Measurements from ENCODE around the gene ASCL4. TPM values are rescaled to one million over a fixed set of nuclear protein-coding genes. Genes with fewer than 3 reads are reported as not detected.
"Not testable (repeated sequence)": the region's sequence is repeated elsewhere in the genome, so short reads cannot be mapped to it uniquely, and the experiment has no call there.

The ASCL4 gene, protein sequence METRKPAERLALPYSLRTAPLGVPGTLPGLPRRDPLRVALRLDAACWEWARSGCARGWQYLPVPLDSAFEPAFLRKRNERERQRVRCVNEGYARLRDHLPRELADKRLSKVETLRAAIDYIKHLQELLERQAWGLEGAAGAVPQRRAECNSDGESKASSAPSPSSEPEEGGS
- total RNA-seq (2022) (not detected in 2 replicates), Bru-seq, nascent RNA (not detected), BruChase-seq, experiment 1, labeled RNA remaining after a 6-hour chase (not detected), BruChase-seq, experiment 2, labeled RNA remaining after a 2-hour chase (not detected)
- long read RNA-seq, result 0 reads

- intact Hi-C loops (cut with micrococcal nuclease), result no loop called here
- Mint-ChIP-seq H3K4me1 (ENCODE audit: insufficient read depth, unreplicated experiment) (no peaks in the 10 kb centered on the region), H3K4me3 (ENCODE audit: unreplicated experiment) (no peak within 1 kb of the TSS), H3K27me3 (ENCODE audit: insufficient read depth, unreplicated experiment) (peaks cover 45% of the 10 kb centered on the region), H3K27ac (ENCODE audit: low read depth, unreplicated experiment) (no peak within 1 kb of the TSS), H3K36me3 (ENCODE audit: insufficient read depth, unreplicated experiment) (no peaks in the 10 kb centered on the region), H3K9me3 (ENCODE audit: unreplicated experiment) (no peaks in the 10 kb centered on the region)
- BruUV-seq (replicated peaks), result no TSS peak
- ChIA-PET CTCF (no interaction called here), POLR2A (no interaction called here)
- TF ChIP-seq, protein P1, sequence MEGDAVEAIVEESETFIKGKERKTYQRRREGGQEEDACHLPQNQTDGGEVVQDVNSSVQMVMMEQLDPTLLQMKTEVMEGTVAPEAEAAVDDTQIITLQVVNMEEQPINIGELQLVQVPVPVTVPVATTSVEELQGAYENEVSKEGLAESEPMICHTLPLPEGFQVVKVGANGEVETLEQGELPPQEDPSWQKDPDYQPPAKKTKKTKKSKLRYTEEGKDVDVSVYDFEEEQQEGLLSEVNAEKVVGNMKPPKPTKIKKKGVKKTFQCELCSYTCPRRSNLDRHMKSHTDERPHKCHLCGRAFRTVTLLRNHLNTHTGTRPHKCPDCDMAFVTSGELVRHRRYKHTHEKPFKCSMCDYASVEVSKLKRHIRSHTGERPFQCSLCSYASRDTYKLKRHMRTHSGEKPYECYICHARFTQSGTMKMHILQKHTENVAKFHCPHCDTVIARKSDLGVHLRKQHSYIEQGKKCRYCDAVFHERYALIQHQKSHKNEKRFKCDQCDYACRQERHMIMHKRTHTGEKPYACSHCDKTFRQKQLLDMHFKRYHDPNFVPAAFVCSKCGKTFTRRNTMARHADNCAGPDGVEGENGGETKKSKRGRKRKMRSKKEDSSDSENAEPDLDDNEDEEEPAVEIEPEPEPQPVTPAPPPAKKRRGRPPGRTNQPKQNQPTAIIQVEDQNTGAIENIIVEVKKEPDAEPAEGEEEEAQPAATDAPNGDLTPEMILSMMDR (IDR thresholded peaks at IDR 0.05; ENCODE audit: unreplicated experiment), result no peak
- DNase-seq (ENCODE audit: unreplicated experiment), result peak; percentile 2
Measured at GRCh38 chr12:107774349-107775029, at the start of gene ASCL4. ASCL4 (plus strand) TSS chr12:107774704; CDS start chr12:107775219, 515 bp downstream.

GRCh38 chr12:107727327-107727726, 47.2 kb upstream of the ASCL4 start:
- POLR2A ChIA-PET; DNase-seq (ENCODE audit: unreplicated experiment); CTCF ChIA-PET; H3K36me3 Mint-ChIP-seq (ENCODE audit: insufficient read depth, unreplicated experiment); BruUV-seq (replicated peaks); H3K27ac Mint-ChIP-seq (ENCODE audit: low read depth, unreplicated experiment); H3K4me1 Mint-ChIP-seq (ENCODE audit: insufficient read depth, unreplicated experiment); intact Hi-C loops (cut with micrococcal nuclease); H3K27me3 Mint-ChIP-seq (ENCODE audit: insufficient read depth, unreplicated experiment); H3K4me3 Mint-ChIP-seq (ENCODE audit: unreplicated experiment); H3K9me3 Mint-ChIP-seq (ENCODE audit: unreplicated experiment): not testable (repeated sequence)

GRCh38 chr12:107727742-107728141, 46.8 kb upstream of the ASCL4 start:
- H3K36me3 Mint-ChIP-seq (ENCODE audit: insufficient read depth, unreplicated experiment), result peaks cover 11% of the 10 kb centered on the region
- DNase-seq (ENCODE audit: unreplicated experiment); BruUV-seq (replicated peaks); H3K27ac Mint-ChIP-seq (ENCODE audit: low read depth, unreplicated experiment); H3K4me3 Mint-ChIP-seq (ENCODE audit: unreplicated experiment); H3K4me1 Mint-ChIP-seq (ENCODE audit: insufficient read depth, unreplicated experiment); intact Hi-C loops (cut with micrococcal nuclease); H3K9me3 Mint-ChIP-seq (ENCODE audit: unreplicated experiment); H3K27me3 Mint-ChIP-seq (ENCODE audit: insufficient read depth, unreplicated experiment); CTCF ChIA-PET; POLR2A ChIA-PET: not testable (repeated sequence)

- TSS peak; percentile 2 for BruUV-seq (replicated peaks)
- no peak overlapping the region for H3K27ac Mint-ChIP-seq (ENCODE audit: low read depth, unreplicated experiment)
- CTCF ChIA-PET, result interaction anchor here (1.2 kb wide), 1 partner anchor 54 kb away, joined by 3 read pairs; no protein-coding TSS in a partner anchor
Measured at GRCh38 chr12:107730618-107731341, 43.7 kb upstream of the ASCL4 start.

More at GRCh38 chr12:107730618-107731341, 43.7 kb upstream of the ASCL4 start:
- no peaks in the 10 kb centered on the region for H3K9me3 Mint-ChIP-seq (ENCODE audit: unreplicated experiment)
- H3K4me3 Mint-ChIP-seq (ENCODE audit: unreplicated experiment), result no peak overlapping the region
- no peak for DNase-seq (ENCODE audit: unreplicated experiment)
- TF ChIP-seq, protein P1 (IDR thresholded peaks at IDR 0.05; ENCODE audit: unreplicated experiment), result no peak
- POLR2A ChIA-PET, result interaction anchor here (0.8 to 1.6 kb wide), 3 partner anchors 26 to 212 kb away, joined by 3 to 10 read pairs (median 5); no protein-coding TSS in a partner anchor
- peaks cover 42% of the 10 kb centered on the region for H3K36me3 Mint-ChIP-seq (ENCODE audit: insufficient read depth, unreplicated experiment)
- intact Hi-C loops (cut with micrococcal nuclease), result no loop called here
- H3K4me1 Mint-ChIP-seq (ENCODE audit: insufficient read depth, unreplicated experiment), result no peaks in the 10 kb centered on the region
- H3K27me3 Mint-ChIP-seq (ENCODE audit: insufficient read depth, unreplicated experiment), result no peaks in the 10 kb centered on the region

Data from MCF 10A (cell line).